GM18502 (cell line): ENCODE results near the gene ADAMTS15.

ENCODE experiments used
- ATAC-seq: cut with Tn5 transposase; IDR thresholded peaks from one replicate; pipeline ENCODE4 v1.9.1; 2021; ENCODE audit warnings: mild to moderate bottlenecking; ENCODE audit not compliant: unreplicated experiment, poor library complexity

The ADAMTS15 gene

GRCh38 chr11:130476200-130476921 is 27.9 kb downstream of the ADAMTS15 start:
- no peak for ATAC-seq

GRCh38 chr11:130476922-130477491 is 28.6 kb downstream of the ADAMTS15 start:
- no peak for ATAC-seq

- ATAC-seq = no peak
Observed at GRCh38 chr11:130477586-130478203, 29.2 kb downstream of the ADAMTS15 start.

GRCh38 chr11:130478204-130478701 is 29.8 kb downstream of the ADAMTS15 start:
- no peak for ATAC-seq

GRCh38 chr11:130478881-130479280 is 30.4 kb downstream of the ADAMTS15 start:
- no peak for ATAC-seq

GRCh38 chr11:130480186-130480585 is 31.7 kb downstream of the ADAMTS15 start:
- no peak for ATAC-seq

- ATAC-seq = no peak
Observed at GRCh38 chr11:130480711-130481140, 32.3 kb downstream of the ADAMTS15 start.

- no peak for ATAC-seq
Observed at GRCh38 chr11:130483124-130483523, 34.7 kb downstream of the ADAMTS15 start.

GRCh38 chr11:130485983-130486382 is 37.5 kb downstream of the ADAMTS15 start:
- ATAC-seq = no peak

- no peak for ATAC-seq
Observed at GRCh38 chr11:130486391-130486836, 38.0 kb downstream of the ADAMTS15 start.

GRCh38 chr11:130486987-130487923 is 38.8 kb downstream of the ADAMTS15 start:
- no peak for ATAC-seq

GRCh38 chr11:130487924-130488815 is 39.7 kb downstream of the ADAMTS15 start:
- ATAC-seq = no peak

- no peak for ATAC-seq
Observed at GRCh38 chr11:130488848-130489584, 40.6 kb downstream of the ADAMTS15 start.

- no peak for ATAC-seq
Observed at GRCh38 chr11:130489716-130490115, 41.3 kb downstream of the ADAMTS15 start.

GRCh38 chr11:130490682-130491449 is 42.4 kb downstream of the ADAMTS15 start:
- no peak for ATAC-seq

GRCh38 chr11:130498181-130498580 is 49.7 kb downstream of the ADAMTS15 start:
- ATAC-seq = no peak

- ATAC-seq = no peak
Observed at GRCh38 chr11:130499828-130500227, 51.4 kb downstream of the ADAMTS15 start.

- ATAC-seq = no peak
Observed at GRCh38 chr11:130504317-130504716, 55.9 kb downstream of the ADAMTS15 start.
